Activated CD4-positive, CD25-positive, alpha-beta regulatory T cell (primary cell): Measurements from ENCODE around the gene CLDN14.

Source experiments
- DNase-seq, 4 experiments: peaks; one replicate each; lab custom pipeline; 2025; lab: John Stamatoyannopoulos, UW

The CLDN14 gene

DNA sequence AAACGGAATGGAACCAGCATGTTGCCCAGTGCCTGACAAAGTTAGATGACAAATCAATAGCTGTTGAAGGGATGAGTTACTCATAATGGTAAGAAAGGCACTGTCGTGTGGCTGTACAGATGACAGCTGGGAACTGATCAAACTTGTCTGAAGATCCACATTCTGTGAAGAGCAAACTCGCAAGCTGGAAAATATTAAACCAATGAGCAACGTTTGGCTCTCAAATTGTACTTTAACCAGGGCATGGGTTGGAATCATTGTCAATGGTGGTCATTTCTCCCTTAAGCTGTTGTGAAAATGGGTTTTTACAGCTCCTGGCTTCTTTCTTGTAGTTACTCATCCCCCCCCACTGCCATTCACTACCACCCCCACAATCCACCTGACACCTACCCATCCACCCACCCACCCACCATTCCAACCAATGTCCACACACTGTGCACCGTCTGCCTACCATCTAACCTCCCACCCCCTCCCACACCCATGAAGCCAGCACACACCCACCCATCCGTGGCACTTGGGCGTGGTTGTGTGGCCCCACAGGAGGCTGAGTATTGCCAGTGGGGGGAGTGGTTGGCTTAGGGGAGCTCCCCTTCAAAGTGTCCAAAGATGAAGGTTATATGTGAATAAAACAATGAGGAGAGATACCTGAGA is 46.7 kb downstream of the CLDN14 start:
- DNase-seq: no peak

DNA sequence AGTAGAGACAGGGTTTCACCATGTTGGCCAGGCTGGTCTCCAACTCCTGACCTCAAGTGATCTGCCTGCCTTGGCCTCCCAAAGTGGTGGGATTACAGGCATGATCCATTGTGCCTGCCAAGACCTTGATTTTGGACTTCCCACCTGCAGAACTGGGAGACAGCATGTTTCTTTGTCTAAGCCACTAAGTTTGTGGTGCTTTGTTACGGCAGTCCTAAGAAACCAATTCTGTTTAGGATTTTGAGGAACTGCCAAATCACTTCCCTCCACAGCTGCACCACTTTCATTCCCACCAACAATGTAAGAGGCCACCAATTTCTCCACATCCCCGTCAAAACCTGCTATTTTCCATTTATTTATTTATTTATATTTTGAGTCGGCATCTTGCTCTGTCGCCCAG is 48.7 kb downstream of the CLDN14 start:
- DNase-seq: no peak

DNA sequence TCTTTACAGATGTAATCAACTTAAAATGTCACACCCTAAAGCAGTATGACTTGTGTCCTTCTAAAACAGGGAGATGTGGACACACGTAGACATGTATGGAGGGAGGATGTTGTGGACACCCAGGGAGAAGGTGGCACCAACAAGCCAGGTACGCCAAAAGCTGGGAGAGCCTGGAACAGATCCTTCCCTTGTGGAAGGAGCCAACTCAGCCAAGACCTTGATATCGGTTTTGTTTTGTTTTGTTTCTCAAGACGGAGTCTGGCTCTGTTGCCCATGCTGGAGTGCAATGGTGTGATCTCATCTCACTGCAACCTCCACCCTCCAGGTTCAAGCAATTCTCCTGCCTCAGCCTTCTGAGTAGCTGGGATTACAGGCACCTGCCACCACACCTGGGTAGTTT is 49.1 kb downstream of the CLDN14 start:
- DNase-seq: no peak

DNA sequence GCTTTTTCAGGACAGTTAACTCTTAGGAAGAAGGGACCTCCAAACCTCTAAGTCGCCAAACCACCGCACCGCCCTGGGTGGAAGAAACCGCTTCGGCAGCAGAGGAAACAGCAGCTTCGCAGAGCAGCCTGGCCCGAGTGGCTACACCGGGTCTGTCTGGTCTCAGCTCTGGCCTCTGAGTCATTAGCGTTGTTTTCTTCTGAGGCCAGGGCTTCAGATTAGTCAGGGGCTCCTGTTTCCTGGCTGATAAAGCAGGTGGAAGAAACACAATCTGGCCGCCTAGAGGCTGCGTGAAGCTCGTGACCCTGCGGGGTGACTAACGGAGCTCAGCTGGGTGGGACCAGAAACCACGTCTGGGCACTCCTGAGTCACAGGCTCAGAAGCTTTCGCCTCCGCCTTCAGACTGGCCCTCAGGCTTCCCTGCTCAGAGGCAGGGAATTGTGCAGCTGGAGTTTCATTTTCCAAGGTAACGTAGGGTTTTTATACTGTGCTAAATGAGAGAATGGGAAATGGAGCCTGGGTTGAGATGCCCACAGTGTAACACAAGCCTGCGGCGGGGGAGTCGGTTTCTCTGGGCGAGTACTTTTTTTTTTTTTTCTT is 49.9 kb downstream of the CLDN14 start:
- DNase-seq: peak; percentile 30 to 43 (median 37)

DNA sequence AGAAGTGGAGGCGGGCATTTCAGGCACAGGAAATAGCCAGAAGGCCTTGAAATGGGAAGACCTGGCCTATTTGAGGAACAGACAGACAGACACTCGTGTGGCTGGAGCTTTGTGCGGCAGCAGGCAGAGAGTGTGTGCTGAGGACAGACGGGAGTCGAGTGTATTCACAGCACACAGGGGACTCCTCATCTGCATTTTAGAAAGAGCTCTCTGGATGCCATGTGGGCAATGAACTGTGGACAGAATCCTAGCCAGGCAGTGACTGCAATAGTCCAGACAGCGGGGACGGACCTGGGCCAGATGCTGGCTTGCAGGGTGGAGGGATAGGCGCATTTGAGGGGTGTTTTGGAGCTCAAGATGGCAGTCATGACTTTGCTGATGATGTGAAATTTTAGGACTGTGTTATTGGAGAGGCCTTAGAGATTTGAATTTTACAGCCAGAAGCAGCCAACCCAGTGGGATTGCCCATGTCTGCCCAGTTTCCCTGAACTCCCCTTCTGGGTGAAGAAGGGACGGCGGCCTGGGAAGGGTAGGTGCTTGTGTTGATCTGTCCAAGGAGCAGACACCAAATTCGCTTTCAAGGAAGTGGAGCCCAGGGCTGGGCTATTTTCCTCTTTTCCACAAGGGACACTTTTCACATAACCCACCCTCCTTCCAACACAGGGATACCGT is 51.0 kb downstream of the CLDN14 start:
- no peak for DNase-seq

DNA sequence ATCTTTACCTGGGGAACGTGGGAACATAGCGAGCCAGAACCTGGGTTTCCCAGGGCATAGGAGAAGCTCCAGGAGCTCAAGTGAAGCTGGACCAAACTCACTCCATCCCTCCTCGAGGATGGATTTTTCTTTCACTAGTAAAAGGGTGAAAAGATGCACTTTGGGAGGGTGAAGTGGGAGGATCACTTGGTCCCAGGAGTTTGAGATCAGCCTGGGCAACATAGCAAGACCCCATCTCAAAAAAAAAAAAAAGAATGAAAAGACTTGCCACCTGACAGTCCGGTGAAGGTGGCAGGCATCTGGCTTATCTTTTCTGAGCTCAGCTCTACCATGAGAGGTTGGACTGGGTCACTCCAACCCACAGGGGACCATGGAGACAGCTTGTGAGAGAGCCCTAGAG is 52.4 kb downstream of the CLDN14 start:
- no peak for DNase-seq

DNA sequence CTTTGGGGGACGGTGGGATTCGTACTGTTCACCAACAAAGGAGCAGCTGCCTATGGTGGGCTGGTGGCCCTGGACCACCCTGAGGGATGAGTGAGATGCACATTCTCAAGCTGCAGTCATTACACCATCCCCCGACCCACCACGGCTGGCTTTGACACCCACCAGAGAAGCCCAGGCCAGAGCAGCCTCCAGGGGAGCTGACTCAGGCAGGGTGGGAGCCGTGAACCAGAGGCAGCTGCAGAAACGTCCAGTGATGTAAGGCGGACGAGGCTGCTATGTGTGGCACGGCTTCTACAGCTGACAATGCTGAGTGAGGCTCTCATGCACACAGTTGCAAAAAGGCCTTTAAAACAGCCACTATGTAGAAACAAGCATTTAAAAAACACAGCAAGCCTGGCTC is 54.6 kb downstream of the CLDN14 start:
- no peak for DNase-seq

DNA sequence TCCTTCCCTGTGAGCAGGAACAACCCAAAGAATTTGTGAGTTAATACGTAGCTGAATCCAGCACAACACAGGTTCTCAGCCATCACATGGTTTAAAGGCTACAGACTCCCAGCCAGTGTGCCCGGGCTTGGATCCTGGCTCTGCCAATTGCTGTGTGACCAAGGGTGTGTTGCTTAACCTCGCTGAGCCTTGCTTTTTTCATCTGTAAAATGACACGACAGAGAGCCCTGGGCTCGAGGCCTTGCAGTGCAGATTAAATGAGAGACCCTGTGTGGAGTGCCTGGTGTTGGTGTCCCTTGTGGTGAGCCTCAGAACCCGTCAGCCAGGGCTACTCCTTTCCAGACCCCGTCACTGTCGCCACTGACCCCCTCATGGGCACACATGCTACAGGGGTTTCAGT is 55.3 kb downstream of the CLDN14 start:
- no peak for DNase-seq

DNA sequence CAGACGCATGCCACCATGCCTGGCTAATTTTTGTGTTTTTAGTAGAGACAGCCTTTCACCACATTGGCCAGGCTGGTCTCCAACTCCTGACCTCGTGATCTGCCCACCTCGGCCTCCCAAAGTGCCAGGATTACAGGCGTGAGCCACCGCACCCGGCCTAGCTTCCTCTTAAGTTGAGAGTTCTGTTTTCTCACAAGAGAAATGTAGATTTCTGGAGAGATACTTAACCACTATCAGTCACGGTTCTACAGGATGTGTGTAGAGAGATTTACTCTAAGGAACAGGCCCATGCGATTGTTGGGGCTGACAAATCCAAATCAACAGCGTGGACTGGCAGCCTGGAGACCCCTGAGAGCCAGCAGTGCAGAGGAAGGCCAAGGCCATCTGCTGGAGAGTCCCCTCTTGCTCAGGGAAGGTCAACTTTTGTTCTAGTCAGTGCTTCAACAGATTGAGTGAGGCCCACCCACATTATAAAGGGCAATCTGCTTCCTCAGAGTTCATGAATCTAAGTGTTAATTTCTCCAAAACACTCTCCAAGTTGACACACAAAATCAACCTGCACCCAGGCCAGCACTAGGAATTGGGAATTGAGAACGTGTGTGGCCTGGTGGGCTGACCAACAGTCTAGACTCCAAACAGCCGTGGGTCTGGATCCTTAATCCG is 56.0 kb downstream of the CLDN14 start:
- DNase-seq: no peak

DNA sequence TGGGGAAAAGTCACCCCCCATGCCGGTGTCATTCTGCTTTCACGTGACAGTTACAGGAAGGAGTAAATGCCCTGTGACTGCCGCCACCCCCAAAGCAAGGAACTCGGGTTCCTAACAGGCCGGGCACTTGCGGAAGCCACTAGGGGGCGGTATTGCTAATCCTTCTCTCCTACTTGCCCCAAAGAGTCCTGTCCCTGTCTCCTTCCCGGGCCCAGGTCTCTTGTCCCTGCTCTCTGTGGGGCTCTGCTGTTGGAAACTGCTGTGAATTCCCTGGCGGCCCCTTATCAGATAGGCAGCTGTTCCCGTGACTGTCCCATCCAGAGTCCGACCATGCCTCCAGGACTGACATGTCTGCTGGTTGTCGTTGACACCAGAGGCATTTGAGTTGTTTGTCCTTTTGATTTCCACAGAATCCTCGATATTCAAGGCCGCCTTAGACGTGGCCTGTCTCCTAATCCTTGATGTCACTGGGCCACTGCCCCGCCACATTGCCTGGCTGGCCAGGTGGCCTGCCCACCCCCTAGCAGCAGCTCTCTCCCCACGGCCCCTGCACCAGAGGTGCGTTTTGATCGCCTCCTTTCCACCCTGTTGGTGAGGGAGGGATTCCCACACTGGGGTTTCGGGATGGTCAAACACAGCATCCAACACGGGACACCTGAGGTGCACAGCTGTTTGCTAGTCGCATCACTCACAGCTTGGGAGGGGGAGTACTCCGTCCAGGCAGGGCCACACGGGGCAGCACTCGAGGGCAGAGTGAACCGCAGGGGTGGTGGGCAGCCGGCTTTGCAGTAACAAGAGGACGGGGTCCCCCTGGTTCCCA is 57.4 kb downstream of the CLDN14 start:
- peak in 1 of 4 experiments; percentile 11 for DNase-seq

DNA sequence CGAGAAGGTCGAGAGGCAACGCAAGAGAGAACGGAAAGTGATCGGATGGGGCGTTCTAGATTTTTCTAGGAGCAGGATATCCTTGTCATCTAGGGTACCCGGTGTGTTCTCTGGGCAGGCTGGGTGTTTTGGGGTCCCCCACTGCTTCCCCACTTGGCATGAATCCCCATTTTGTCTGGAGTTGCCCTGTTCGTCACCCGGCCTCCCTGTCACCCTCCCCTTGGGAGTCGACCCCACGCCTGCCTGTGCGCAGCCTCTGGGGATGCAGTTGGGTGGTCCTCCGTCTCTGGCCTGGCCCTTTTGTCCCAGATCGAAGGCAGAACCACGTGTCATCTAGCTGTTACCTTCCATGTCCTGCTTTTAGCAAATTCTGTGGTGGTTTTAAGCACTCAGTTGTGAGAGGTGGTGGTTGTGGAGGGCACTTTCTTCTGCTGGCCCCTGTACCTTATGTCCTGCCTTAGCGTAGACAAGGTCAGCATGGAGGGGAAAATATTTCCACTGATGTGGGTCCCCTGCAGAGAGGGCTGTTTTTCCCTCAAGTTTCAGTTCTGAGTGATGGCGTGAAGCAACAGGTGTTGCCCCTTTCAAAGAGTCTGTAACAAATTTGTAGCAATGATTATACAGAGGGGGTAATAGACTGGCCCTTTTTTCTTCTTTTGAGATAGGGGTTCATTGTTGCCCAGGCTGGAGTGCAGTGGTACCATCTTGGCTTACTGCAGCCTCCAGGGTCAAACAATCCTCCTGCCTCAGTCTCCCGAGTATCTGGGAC is 59.2 kb downstream of the CLDN14 start:
- DNase-seq: no peak

DNA sequence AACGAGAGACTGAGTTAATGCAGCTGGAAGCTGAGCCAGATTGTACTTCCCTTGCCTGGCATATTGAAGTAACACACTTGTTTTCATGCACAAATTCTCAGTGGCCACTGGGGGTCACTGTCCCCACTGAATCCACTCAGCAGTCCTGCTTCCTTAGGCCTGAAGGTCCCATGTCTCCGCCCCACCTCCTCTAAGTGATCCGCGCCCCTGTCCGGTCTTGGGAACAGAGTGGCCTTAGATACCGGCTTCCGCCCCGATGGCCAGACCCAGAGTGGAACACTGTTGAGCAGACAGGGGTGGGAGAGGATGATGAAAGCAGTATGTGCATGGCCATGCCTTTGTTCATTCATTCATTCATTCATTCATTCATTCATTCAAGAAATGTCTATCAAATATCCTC is 59.9 kb downstream of the CLDN14 start:
- peak in 1 of 4 experiments; percentile 10 for DNase-seq

DNA sequence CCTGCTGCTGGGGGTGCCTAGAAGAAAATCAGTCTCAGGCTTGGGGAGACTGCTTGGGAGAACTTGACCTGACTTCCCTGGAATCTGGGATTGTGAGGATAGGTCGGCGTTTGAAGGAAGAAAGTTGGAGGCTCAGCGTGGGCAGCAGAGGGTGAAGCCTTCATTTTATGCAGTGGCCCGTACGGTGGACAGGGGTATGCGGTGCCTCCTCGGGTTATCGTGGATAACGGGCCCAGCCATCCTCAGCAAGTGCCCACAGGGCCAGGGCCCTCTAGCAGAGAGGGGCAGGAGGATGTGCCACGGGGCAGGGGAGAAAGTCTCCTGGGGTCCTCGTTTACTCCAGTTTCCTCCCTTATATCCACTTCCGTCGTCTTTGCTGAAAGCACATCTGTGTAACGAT is 60.7 kb downstream of the CLDN14 start:
- no peak for DNase-seq

DNA sequence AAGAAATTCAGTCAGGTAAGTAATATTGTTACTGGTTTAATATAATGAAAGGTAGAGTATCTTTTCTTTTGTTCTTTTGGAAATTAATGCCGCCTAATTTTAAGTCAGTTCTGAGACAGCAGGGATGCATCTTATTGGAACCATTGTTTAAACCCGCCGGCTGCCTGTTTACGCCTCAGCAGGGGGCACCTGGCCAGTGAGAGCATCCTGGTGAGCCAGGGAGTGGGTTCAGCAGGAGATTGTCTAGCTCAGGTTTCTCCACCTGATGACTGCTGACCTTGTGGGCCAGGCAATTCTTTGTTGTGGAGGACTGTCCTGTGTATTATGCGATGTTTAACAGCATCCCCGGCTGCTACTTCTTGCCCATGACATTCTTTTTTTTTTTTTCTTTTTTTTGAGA is 64.5 kb downstream of the CLDN14 start:
- no peak for DNase-seq

DNA sequence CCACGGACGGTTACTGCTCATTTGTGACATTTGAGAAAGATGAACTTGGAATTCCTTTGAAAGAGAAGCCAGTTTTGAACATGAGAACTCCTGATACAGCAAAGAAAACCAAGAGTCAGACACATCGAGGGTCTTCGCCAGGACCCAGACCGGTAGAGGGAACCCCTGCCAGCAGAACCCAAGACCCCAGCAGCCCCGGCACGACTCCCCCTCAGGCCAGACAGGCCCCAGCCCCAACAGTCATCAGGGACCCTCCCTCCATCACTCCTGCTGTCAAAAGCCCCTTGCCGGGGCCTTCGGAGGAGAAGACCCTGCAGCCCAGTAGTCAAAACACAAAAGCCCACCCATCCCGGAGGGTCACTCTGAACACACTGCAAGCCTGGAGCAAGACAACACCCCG is 67.0 kb downstream of the CLDN14 start:
- no peak for DNase-seq

DNA sequence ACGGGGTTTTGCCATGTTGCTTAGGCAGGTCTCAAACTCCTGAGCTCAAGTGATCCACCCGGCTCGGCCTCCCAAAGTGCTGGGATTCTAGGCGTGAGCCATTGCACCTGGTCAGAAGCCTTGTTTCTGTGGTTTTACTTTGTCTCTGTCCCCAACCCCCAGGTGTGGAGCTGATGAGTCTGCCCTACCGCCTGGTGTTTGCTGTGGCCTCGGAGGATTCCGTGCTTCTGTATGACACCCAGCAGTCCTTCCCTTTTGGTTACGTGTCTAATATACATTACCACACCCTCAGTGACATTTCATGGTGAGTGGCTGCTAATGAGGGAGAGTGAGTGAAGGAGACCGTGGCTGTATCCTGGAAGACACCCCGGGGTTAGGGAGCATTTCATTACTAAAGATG is 68.6 kb downstream of the CLDN14 start:
- DNase-seq: no peak
